ENCODE measurements around the gene DAP.

GRCh38 chr5:10668697-10669096 lies 92.3 kb downstream of the DAP start:
- TF ChIP-seq CTCF (optimal IDR thresholded peaks at IDR 0.05 in 1 of 3, IDR thresholded peaks at IDR 0.05 in 1 of 3, conservative IDR thresholded peaks at IDR 0.05 in 1 of 3; ENCODE audit: extremely low read depth in 1 of 3, insufficient read depth in 2 of 3, low read length in 3 of 3) = no peak
- TF ChIP-seq EZH2 (IDR thresholded peaks at IDR 0.05; ENCODE audit: low read length) = no peak

Data from keratinocyte (primary cell).